Measurements from ENCODE around the gene ESAM.

The ESAM gene, protein sequence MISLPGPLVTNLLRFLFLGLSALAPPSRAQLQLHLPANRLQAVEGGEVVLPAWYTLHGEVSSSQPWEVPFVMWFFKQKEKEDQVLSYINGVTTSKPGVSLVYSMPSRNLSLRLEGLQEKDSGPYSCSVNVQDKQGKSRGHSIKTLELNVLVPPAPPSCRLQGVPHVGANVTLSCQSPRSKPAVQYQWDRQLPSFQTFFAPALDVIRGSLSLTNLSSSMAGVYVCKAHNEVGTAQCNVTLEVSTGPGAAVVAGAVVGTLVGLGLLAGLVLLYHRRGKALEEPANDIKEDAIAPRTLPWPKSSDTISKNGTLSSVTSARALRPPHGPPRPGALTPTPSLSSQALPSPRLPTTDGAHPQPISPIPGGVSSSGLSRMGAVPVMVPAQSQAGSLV

DNA sequence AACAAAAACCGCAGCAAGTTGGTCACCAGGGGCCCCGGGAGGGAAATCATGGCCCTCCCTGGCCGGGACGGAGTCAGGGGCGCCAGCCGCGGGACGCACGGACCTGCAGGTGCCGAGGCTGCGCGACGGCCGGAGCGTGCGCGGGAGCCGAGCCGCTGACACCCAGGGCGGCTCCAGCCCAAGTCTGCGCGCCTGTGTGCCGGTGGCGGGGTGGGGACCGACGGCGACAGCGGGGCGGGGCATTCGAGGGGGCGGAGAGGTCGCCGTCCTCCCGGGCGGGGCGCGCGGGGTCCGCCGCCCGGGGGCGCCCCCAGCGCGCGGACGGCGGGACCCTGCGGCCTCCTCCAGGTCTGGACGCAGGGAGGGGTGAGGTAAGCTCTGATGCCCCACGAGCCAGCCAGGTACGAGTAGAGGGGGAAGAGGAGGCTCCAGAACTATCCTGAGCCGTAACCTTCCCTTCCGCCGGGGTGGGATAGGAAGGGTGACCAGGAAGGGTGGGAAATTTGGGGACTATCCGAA is at the start of gene ESAM:
Gene ESAM, minus strand, starts transcription at position 186 of the 519 bp plus-strand sequence. Its CDS starts 136 bp downstream, at position 50.
- DNase-seq = no peak

DNA sequence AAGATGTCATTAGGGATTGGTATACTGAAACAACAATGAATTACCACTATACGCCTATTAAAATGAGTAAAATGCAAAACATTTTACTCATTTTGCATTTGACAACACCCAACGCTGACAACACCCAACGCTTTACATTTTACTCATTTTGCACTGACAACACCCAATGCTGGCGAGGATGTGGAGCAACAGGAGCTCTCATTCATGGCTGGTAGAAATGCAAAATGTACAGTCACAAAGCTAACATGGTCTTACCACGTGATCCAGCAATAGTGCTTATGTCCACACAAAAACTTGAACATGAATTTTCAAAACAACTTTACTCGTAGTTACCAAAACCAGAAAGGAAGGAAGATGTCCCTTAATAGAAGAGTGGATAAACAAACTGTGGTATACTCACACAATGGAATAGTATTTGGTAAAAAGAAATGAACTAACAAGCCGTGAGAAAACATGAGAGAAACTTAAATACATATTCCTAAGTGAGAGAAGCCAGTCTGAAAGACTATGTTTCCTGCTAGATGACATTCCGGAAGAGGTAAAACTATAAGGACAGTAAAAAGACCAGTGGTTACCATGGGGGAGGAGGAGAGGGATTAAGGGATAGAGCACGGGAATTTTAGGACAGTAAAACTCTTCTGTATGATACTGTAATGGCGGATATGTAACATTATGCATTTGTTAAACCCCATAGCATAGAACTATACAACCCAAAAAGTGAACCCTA is 49.5 kb upstream of the ESAM start:
- no peak for DNase-seq

DNA sequence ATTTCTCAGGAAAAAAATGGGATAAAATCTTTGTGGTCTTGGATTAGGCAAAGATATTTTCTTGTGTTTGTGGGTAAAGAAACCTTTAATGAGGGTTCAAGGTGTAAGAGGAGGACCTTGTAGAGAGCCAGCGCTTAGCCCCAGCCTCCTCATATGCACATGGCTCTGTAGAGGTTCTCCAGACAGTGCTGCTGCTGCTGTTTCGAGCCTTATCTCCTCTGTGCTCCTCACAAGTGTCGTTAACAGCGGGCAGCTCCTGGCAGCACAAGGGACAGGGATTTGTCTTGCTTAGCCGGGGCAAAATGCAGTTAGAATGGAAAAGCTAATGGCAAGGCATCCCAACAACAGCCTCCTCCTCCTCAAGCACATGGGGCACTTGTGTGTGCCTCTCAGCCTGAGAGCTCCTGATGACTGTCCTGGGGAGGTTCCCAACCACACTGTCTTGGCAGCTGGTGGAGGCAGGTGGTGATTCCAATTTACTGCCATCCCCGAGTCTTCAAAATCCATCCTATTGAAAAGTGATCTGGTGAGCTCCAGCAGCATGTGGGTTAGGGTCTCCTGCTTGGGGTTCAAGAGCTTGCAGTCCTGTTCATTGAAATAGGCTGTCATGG is 45.7 kb upstream of the ESAM start:
- DNase-seq = no peak

DNA sequence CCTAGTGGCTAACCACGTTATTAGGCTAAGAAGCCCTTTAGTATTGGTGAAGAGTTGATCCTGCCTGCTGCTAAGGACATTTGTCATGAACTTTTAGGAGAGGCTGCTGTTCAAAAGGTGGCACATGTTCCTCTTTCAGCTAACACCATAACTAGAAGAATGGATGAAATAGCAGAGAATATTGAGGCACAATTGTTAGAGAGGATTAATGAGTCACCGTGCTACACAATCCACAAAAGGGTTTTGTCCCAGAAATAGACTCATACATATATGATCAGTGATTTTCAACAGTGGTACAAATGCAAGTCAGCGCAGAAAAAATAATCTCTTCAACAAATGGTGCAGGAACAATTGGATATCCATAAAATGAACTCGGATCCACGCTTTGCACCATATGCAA is 45.1 kb upstream of the ESAM start:
- no peak for DNase-seq

DNA sequence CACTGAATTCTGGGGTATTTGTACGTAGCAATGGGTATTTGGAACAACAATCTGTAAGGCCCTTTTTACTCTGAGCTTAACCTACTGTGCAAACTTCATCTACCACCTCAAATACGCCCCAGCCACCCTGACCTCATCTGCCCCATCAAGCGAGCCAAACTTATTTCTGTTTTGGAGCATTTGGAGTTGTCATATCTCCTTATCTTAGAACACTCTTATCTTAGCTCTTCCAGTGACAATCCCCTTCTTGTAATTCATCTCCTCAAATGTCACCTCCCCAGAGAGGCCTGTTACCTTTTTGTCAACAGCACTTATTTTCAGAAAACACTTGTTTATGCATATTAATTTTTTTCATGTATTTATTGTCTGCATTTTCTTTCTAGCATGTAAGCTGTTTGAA is 42.8 kb upstream of the ESAM start:
- DNase-seq = no peak

DNA sequence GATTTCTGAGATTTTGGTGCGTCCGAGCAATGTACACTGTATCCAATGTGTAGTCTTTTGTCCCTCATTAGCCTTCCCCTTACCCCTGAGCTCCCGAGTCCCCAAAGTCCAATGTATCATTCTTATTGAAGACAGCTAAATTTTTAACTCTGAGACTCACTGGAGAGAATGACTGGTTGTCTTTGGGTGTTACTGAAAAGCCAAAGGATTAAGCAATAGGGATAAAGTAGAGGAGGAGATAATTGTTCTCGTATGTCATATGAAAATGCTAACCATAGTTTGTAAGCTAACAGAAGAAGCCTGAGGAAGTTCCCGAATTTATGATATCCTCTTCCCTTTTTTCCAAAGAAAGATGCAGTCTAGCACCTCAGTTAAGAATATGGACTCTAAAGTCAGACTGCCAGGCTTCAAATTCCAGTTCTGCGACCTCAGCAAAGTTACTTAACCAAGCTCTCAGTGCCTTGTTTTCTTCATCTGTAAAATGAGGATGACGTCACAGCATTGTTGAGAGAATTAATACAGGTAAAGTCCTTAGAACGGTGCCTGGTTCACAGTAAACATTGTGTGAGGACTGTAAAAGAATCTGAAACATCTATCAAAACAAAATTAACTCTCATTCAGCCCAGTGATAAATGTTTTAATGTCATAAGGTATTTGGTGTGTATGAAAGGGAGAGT is 39.7 kb upstream of the ESAM start:
- DNase-seq = peak; percentile 50

DNA sequence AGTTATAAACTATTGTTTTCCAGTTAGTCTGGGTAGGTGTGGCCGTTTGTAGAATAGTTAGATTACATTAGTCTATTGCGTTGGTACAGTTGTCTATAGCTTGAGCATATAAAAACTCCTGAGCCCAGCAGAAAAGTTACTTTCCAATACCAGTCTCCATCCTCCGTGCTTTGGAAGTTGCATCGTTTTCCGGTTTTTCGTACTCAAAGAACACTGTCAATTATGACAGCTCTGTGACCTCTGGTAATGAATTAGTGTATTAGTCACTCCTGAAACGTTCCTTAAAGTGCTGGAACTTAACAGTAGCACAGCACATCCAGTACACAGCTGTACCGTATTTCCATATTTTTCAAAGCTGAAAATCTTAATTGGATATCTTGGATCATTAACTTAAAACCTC is 38.9 kb upstream of the ESAM start:
- DNase-seq = peak; percentile 54

DNA sequence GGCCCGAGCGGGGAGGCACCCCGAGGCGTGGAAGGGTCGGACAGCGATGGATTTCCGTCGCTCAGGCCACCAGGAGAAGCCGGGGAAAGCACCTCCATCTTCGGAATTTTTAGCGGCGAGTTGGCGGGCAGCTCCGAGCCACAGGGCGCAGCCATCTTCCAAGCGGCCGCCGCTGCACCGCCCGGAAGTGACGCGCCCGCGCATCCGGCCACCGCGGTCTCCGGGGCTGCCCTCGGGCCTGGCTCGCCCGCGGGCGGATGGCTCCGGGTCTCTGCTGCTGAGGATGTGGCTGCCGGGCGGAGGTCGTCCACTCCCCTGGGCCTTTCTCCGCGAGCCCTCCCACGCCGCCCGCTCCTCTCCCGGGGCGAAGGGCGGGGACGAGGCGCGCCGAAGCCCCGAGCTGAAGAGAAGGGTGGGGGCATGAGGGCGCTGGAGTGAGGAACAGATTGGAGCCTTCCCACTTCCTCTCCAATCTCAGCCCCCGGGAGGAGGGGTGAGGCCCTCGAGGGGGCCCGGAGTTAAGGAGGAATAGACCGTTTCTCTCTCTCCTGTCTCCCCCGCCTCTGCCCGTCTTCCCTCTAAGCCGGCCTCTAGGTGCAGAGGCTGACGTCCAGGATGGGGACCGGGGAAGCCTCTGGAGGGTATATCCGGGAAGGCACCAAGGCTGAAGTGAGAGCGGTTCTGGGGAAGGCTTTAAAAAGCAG is 38.3 kb upstream of the ESAM start, which contains the start of gene MSANTD2:
Gene MSANTD2, minus strand, starts transcription at position 181 of the 704 bp plus-strand sequence. Its CDS starts 26 bp downstream, at position 155.
- DNase-seq = peak; percentile 83

DNA sequence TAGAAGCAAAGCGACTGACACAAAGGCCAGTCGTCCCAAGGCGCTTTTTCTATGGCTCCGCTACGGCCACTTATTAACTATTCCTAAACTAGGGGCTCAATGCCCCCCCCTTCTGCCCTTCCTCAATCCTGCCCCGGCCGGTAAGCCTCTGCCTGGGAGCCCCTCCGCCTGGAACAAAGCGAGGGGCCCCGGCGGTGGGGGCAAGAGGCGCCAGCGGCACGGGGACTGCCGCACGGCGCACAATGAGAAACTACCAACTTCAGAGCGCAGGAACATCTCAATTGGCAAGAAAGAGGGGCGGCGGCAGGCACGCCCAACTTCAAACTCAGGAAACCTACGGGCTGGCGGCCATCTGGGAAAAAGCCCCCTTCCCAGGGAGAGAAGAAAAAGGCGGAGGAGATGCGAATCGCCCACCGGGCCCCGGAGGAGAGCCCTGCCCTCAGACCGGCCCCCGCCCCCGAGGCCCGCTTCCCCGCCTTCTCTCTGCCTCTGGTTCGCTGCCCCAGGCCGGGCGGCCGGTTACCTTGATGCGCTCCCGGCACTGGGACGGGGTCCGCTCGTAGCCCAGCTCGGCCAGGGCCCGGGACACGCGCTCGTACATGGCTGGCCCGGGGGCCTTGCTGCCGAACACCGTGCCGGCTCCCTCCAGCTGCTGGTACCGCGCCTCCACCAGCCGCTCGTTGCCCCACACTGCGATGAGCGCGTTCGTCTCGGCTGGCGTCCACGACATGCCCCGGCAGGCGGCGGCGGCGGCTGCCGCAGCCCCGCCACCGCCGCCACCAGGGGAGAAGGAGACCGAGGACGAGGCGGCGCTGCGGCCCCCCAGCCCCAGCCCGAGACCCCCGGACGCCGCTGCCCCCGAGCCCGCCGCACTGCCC is 37.5 kb upstream of the ESAM start:
- peak; percentile 20 for DNase-seq

DNA sequence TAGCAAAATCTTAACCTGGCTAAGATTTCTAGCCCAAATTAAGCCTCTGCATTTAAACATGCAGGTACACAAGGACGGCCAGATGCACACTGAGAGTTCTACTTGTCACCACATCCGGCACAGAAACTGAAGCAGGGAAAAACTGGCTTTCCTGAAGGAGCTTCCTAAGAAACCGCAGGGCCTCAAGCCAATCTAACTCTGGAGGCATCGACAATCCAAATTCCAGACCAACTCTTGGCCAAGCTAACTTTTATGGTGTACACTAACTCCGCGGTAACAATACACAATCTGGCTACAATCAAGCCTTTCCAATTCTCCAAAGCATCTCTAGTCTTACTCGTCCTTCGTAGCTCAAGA is 36.9 kb upstream of the ESAM start:
- peak; percentile 75 for DNase-seq

DNA sequence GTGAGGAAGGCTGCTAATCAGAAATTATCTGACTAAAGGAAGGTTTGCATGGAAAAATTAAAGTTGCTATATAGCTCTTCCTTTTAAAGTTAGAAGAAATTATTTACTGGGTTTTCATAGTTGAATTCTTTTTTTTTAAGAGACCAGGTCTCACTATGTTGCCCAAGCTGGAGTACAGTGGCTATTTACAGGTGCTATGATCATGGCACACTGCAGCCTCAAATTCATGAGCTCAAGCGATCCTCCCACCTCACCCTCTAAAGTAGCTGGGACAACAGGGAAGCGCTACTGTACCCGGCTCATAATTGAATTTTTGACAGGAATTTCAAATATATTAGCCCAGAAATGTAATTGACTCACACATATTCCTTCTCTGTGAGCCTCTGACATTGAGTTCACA is 34.2 kb upstream of the ESAM start:
- no peak for DNase-seq

DNA sequence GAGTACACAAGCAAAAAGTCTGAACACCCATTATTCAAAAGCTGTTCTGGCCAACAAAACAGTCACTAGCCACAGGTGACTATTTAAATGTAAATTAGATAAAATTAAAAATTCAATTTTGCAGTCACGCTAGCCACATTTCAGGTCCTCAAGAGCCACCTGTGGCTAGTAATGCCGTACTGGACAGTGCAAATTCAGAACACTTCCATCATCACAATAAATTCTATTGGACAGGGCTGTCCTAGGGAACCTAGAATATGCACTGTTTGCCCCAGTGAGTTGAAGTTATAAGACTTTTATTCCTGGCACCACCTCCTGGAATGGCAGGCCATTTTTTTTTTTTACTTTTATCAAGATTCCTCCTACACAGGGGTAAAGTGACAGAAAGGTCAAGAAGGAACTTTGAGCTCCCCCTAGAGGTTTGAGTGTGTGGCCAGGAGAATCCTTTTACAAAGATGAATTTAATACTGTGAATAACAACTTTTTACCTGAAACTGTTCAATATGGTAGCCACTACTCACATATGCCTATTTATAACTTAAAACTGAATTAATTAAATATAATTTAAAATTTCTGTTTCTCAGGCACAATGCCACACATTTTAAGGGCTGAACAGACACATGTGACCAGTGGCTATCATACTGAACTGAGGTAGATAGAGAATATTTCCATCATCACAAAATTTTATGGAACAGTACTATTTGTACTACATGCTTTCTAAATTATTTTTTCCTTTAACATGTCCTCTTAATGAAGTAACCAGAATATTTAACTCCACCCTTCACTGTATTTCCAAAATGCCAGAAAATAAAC is 31.6 kb upstream of the ESAM start:
- peak; percentile 44 for DNase-seq

DNA sequence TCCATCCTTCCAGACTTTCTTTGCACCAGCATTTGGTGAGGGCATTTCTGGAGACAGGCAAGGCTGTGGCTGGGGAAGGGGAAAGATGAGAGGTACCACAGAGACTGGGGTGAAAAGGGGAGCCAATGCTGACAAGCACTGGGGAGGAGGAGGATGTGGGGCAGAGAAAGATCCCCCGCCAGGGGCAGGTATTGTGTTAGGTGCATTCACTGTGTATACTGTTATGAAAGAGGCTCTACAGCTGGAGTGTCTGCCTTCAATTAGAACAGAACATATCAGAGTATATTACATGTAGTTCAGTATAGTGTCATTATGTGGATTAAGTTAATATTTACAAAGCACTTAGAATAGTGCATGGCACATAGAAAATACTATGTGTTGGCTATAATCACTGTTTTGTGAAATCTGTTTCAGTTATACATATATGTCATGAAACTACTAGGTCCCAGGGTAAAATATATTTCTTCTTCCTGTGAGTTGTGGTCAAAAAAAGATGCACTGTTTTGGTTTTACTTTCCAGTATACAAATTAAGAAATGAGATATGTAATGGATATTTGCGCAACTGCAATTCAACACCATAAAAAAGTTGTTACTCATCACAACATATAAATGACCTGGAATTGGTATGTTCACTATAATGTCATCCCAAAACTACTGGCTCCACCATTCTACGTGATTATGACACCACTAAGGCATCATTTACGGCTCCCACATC is 29.7 kb upstream of the ESAM start:
- DNase-seq = peak; percentile 51

DNA sequence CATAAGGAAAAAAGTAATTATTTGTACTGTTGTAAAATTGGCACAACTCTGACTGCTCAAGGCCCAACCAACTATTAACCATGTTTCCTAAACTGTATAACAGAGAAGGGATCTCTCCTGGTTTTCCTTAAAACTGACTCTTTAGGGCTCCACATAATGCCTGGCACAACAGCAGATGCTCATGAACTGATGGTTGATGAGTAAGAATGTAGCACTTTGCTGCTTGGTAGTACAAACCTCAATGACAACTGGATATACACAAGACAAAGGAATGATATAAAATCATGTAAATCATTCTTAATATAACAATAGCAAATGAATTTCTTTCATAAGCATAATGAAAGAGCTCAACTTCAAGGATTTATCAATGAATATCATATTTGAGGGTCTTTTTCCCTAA is 26.4 kb upstream of the ESAM start:
- no peak for DNase-seq

DNA sequence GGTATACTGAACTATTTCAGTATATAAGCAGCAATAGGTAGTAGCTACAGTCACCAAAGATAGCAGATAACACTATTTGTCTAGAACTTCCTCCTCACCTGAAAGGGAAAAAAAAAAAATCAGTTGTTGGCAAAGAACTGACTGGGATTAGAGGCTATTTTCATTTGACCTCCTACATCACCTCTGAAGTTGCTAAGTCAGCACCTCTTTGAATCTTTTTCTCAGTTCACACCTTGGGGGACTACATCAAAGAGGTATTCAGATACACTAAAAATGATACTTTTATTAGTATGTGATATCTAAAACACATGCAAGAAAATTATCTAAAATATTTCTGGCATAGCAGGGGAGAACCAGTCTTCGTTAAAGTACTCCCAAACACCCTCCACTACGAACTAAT is 22.0 kb upstream of the ESAM start:
- DNase-seq = no peak

DNA sequence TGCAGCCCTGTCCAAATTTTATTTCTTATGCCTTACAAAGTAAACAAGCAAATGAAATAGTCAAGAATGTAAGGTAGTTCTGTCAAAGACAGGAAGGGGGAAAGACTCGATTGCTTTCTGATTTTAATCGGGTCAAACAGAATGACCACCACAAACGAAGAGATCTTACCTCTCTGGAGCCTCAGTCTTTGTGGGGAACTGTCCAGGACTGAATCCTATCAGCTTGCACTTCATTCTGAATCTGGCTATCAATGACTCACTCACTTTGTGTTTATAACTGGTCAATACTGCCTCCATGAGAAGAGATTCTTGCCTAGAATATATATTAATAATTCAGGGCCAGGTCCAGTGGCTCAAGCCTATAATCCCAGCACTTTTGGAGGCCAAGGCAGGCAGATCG is 20.9 kb upstream of the ESAM start:
- no peak for DNase-seq

DNA sequence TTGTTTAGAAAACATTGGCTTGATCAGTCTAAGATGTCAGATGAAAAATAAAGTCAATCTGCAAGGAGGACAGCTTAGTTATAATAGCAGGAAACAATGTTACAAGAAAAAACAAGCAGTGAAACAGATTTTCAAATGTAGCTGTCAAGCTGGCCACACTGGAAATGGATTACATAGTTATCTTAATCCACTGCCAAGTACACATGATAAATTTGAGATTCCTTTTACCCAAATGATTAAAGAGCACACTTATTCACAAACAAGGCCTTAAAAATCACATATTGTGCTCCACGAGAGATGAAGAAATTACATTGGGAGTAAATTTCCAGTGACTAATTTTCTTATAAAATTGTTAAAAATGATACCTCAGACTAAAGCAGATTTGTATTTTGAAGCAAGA is 17.5 kb upstream of the ESAM start:
- no peak for DNase-seq

DNA sequence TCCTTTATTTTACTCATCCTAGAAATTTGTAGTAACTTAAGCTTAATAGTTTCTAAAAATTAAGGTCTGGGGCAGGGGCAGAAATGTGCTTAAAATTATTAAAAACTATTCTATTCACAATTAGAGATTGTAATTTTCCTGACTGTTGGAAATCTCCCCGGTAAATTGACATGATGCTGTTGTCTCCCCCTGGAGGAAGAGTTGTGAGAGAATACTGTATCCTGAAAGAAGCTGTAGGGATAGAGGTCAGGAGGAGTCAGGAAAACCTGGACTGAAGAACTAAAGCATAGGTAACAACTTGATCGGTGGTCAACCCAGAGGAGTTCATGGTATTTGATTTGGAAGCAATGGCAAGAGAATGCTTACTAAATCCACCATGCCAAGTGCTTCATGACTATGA is 16.2 kb upstream of the ESAM start:
- no peak for DNase-seq

DNA sequence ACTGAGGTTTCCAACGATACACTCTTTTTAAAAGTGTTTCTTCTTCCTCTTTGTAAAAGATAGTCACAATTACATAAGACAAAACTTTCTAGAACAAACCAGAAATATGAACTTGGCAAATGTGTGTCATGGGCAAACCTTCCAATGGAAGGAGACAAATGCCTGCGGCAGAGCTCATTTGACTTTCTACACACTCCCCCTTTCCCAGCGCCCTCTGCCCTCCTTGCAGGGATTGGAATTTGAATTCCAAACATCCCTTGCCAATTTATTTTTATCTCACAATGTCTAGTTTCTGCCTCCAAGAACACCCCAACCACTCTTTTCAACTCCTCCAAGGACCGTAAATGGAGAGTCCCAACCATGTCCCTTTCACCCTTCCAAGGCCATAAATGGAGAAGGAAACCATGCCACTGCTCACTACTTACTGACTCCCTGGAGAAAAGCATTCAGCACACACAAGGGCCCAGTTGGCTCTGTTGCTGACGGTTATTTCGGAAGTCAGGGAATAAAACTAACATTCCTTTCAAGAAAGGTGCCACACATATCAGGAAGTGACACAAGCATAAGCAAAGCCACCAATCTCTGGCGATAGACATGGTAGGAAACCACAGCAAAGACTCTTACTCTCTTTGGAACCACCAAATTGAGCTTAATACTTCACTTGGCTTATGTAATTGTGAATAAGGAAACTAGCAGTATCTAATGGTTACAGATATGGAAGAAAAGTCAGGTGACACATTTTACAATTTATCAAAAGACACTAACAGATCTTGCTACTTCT is 15.0 kb upstream of the ESAM start:
- no peak for DNase-seq

Data from fibroblast of skin of right quadriceps (primary cell).